ENCODE results near the gene RASSF4. TPM values are rescaled to one million over a fixed set of nuclear protein-coding genes. Genes with fewer than 3 reads are reported as not detected.
A peak's percentile ranks its signal among the peaks of the same experiment; 100 is the strongest.

Gene RASSF4
- total RNA-seq, 1 donor from 2014 or later: 67.6 TPM

DNA sequence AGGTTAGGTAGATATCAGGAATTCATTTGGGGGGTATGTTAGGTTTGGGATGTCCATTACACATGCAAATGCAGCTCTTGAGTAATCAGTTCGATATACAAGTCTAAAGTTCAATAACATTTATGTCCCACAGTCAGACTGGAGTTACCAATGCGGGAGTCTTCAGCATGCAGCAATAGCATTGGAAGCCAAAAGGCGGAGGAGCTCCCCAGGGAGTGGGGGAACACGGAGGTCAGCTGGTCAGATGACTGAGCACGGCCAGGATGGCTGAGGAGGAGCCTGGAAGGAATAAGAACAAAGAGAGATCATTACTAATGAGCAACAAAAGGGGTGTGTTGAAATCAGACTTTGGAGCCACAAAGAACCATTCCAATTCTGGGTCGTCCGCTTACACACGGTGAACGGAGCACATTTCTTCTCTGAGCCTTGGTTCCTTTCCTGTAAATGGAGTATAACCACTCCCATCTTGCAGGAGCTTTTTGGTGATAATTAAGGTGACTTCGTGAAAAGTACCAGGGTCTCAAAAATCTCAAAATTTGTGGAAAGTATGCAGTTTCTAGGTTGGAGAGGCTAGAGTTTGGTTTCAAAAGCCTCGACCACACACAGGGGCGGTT, 40.6 kb downstream of the RASSF4 start:
- no peaks in the 10 kb centered on the region for H3K27me3 ChIP-seq (ENCODE audit: control insufficient read depth, insufficient read depth, low read length)
- TF ChIP-seq, protein P1, sequence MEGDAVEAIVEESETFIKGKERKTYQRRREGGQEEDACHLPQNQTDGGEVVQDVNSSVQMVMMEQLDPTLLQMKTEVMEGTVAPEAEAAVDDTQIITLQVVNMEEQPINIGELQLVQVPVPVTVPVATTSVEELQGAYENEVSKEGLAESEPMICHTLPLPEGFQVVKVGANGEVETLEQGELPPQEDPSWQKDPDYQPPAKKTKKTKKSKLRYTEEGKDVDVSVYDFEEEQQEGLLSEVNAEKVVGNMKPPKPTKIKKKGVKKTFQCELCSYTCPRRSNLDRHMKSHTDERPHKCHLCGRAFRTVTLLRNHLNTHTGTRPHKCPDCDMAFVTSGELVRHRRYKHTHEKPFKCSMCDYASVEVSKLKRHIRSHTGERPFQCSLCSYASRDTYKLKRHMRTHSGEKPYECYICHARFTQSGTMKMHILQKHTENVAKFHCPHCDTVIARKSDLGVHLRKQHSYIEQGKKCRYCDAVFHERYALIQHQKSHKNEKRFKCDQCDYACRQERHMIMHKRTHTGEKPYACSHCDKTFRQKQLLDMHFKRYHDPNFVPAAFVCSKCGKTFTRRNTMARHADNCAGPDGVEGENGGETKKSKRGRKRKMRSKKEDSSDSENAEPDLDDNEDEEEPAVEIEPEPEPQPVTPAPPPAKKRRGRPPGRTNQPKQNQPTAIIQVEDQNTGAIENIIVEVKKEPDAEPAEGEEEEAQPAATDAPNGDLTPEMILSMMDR (IDR thresholded peaks at IDR 0.05; ENCODE audit: insufficient read depth, low read length, poor library complexity, severe bottlenecking): no peak
- no peak for DNase-seq (ENCODE audit: low read depth)
- peak overlapping the region; percentile 36 for H3K4me3 ChIP-seq (ENCODE audit: low read depth, low read length)
- H3K36me3 ChIP-seq (ENCODE audit: control insufficient read depth, insufficient read depth, low read length): no peaks in the 10 kb centered on the region

DNA sequence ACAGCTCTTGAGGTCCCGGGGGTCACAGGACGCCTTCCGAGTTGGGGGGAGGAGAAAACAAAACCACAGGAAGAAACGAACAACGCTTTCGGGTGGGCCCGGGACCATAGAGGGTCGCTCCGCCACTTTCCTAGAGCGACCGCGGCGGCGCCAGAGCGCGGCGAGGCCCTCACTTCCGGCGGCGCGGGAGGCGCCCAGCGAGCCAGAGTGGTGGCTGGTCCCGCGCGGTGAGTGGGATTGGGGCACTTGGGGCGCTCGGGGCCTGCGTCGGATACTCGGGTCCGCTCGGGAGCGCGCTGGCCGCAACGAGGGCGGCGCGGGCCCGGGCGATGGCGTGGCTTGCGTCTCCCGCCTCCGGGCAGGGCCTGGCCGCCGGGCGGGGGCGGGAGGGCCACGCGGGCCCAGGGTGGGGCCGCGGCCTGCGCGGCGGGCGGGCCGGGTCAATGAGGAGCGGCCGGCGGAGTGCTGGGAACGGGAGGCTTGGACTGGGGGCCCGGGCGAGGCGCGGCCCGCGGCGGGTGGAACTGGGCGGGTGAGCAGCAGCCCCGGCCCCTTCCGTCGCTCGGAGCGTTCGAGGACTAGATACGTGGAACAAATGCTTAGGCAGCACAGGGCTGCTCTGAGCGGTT, 41.3 kb downstream of the RASSF4 start, which contains the start of gene ZNF22:
Gene ZNF22 (plus strand): TSS at position 172 of the 629 bp plus-strand sequence. CDS start 2,446 bp downstream, outside the sequence.
- H3K4me3 ChIP-seq (ENCODE audit: low read depth, low read length): peak within 1 kb of the TSS; percentile 36
- TF ChIP-seq, protein P1 (IDR thresholded peaks at IDR 0.05; ENCODE audit: insufficient read depth, low read length, poor library complexity, severe bottlenecking): no peak
- DNase-seq (ENCODE audit: low read depth): no peak
- no peaks in the 10 kb centered on the region for H3K27me3 ChIP-seq (ENCODE audit: control insufficient read depth, insufficient read depth, low read length)
- no peaks in the 10 kb centered on the region for H3K36me3 ChIP-seq (ENCODE audit: control insufficient read depth, insufficient read depth, low read length)

DNA sequence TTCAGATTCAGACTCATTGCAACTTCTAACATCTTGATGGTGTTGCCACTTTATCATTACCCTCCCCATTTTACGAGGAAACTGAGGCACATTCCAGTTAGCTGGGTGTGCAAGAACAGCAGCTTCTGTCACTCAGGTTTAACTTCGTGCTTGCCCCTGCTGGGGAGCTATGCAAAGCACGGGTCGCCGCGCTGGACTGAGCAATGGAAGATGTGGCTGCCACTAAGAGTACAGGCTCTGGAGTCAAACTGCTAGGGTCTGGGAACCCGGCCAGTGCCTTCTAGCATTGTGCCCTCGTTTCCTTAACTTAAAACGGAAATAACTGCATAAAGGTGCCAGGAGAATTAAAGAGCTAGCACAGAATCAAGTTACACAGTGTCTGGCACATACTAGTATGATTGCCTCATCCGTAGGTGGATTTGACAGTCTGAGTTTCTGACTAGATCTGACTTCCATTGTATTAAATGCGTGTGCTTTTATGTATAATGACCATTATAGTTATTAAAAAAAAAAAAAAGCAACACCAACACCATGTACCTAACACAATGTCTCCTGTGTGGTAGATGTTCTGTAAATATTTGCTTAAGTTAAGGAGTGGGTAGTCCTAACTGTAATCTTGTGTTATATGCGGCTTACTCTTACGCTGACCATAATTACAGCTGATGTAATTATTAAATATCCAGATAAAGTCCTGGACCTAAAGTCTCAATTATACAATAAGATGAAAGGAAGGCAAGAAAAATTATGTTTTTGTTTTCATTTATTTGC, 42.0 kb downstream of the RASSF4 start:
- peak; percentile 45 for DNase-seq (ENCODE audit: low read depth)
- H3K36me3 ChIP-seq (ENCODE audit: control insufficient read depth, insufficient read depth, low read length): no peaks in the 10 kb centered on the region
- TF ChIP-seq, protein P1 (IDR thresholded peaks at IDR 0.05; ENCODE audit: insufficient read depth, low read length, poor library complexity, severe bottlenecking): peak; percentile 9
- peak overlapping the region; percentile 36 for H3K4me3 ChIP-seq (ENCODE audit: low read depth, low read length)
- H3K27me3 ChIP-seq (ENCODE audit: control insufficient read depth, insufficient read depth, low read length): no peaks in the 10 kb centered on the region

DNA sequence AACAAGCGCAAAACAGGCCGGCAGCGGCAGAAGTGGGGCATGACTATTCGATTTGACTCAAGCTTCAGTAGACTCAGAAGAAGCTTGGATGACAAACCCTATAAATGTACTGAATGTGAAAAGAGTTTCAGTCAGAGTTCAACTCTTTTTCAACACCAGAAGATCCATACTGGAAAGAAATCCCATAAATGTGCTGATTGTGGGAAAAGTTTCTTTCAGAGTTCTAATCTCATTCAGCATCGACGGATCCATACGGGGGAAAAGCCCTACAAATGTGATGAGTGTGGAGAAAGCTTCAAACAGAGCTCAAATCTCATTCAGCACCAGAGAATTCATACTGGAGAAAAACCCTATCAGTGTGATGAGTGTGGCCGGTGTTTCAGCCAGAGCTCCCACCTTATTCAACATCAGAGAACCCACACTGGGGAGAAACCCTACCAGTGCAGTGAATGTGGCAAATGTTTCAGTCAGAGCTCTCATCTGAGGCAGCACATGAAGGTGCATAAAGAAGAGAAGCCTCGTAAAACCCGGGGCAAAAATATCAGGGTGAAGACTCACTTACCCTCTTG, 43.9 kb downstream of the RASSF4 start:
- Histone ChIP-seq H3K36me3 (ENCODE audit: control insufficient read depth, insufficient read depth, low read length) (no peaks in the 10 kb centered on the region), H3K4me3 (ENCODE audit: low read depth, low read length) (no peak overlapping the region), H3K27me3 (ENCODE audit: control insufficient read depth, insufficient read depth, low read length) (no peaks in the 10 kb centered on the region)
- TF ChIP-seq, protein P1 (IDR thresholded peaks at IDR 0.05; ENCODE audit: insufficient read depth, low read length, poor library complexity, severe bottlenecking): no peak
- DNase-seq (ENCODE audit: low read depth): no peak

DNA sequence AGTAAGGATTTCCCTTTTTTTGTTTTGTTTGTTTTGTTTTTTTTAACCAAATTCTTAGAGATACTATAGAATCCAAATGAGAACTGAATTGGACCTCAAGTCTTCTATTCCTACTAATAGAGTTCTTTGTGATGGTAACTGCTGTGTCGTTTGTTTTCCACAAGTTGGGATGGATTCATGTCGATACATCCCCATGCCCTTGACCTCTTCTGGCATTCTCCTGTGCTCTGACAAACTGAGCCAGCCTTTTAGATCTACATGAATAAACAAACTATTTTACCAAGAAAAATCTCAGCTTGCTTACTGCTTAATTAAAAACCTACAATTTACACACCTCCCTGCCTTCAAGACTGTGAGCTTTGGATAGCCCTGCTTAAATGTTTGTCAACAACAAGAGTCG, 45.1 kb downstream of the RASSF4 start:
- H3K4me3 ChIP-seq (ENCODE audit: low read depth, low read length): no peak overlapping the region
- TF ChIP-seq, protein P1 (IDR thresholded peaks at IDR 0.05; ENCODE audit: insufficient read depth, low read length, poor library complexity, severe bottlenecking): no peak
- DNase-seq (ENCODE audit: low read depth): no peak
- H3K36me3 ChIP-seq (ENCODE audit: control insufficient read depth, insufficient read depth, low read length): no peaks in the 10 kb centered on the region
- H3K27me3 ChIP-seq (ENCODE audit: control insufficient read depth, insufficient read depth, low read length): no peaks in the 10 kb centered on the region
